Activated T-cell treated with anti-CD3 and anti-CD28 coated beads, Interleukin-2, amount 50 U/mL, for 24 hours (primary cell): ENCODE data around the gene TRPM7.

Source experiments
- DNase-seq: peaks from one replicate; pipeline ENCODE4 v3.0.0-alpha.2; 2020
- H3K27ac Mint-ChIP-seq: 2 replicates; pipeline ENCODE4 v1.8.0; 2020; ENCODE audit warnings: mild to moderate bottlenecking, mixed read lengths
- H3K27me3 Mint-ChIP-seq: 2 replicates; pipeline ENCODE4 v1.8.0; 2020; ENCODE audit warnings: mixed read lengths
- H3K36me3 Mint-ChIP-seq: 2 replicates; pipeline ENCODE4 v1.8.0; 2020; ENCODE audit warnings: low read depth, mixed read lengths
- H3K4me1 Mint-ChIP-seq: 2 replicates; pipeline ENCODE4 v1.8.0; 2020; ENCODE audit warnings: low read depth, mixed read lengths
- H3K4me3 Mint-ChIP-seq: 2 replicates; pipeline ENCODE4 v1.8.0; 2020; ENCODE audit warnings: mild to moderate bottlenecking, moderate library complexity, mixed read lengths
- H3K9me3 Mint-ChIP-seq: 2 replicates; pipeline ENCODE4 v1.8.0; 2020; ENCODE audit warnings: mixed read lengths

TRPM7 gene

DNA sequence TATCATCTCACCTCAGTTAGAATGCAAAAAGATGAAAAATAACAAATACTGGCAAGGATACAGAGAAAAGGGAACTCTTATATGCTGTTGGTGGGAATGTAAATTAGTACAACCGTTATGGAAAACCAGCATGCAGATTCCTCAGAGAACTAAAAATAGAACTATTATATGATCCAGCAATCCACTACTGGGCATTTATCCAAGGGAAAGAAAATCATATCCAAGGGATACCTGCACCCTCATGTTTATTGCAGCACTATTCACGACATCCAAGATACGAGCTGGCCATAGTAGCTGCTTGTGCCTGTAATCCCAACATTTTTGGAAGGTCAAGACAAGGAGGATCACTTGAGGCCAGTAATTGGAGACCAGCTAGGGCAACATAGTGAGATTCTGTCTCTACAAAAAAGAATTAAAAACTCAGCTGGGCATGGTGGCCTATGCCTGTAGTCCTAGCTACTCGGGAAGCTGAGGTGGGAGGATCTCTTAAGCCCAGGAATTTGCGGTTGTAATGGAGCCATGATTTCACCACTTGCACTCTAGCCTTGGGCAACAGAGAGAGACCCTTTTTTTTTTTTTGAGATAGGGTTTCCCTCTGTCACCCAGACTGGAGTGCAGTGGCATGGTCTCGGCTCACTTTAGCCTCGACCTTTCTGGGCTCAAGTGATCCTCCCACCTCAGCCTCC, 166.7 kb downstream of the TRPM7 start:
- Mint-ChIP-seq H3K4me3 (no peak overlapping the region), H3K27me3 (no peaks in the 10 kb centered on the region), H3K4me1 (no peaks in the 10 kb centered on the region), H3K9me3 (peaks cover 10% of the 10 kb centered on the region), H3K36me3 (no peaks in the 10 kb centered on the region), H3K27ac (no peak overlapping the region)
- no peak for DNase-seq

DNA sequence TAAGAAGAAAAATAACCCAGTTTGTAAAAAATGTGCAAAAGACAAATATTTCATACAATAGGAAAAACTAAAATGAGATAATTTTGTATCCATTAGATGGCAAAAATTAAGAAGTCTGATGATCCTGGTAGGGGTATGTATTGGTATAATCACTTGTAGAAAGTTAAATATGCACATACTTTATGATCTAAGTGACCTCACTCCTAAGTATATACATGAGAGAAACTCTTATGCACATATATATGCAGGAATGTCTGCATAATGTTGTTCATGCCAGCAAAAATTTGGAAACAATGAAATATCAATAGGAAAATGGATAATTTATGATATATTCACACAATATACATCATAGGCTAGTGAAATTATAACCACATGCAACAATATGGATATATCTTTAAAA, 173.6 kb downstream of the TRPM7 start:
- Mint-ChIP-seq H3K36me3 (no peaks in the 10 kb centered on the region), H3K4me1 (no peaks in the 10 kb centered on the region), H3K27me3 (no peaks in the 10 kb centered on the region), H3K27ac (no peak overlapping the region), H3K9me3 (peaks cover 6% of the 10 kb centered on the region), H3K4me3 (no peak overlapping the region)
- no peak for DNase-seq
